ENCODE data around the gene SPTBN1.

GRCh38 chr2:54523324-54523959, 67.3 kb downstream of the SPTBN1 start:
- TF ChIP-seq MYC (IDR thresholded peaks at IDR 0.05; ENCODE audit: low read depth, low read length) (no peak), CTCF (IDR thresholded peaks at IDR 0.05; ENCODE audit: low read depth, low read length) (no peak), POLR2A (IDR thresholded peaks at IDR 0.05; ENCODE audit: extremely low read depth, insufficient read length) (no peak)
